MM.1S (cell line): ENCODE data around the gene GPC5.

Experiments
- EZH2 ChIP-seq: fragments of 300-600 bp; sonication (generic); optimal IDR thresholded peaks from 2 replicates; pipeline ENCODE3; 2017; ENCODE audit warnings: low read depth, mild to moderate bottlenecking, antibody characterized with exemption, low read length, mixed read lengths
- EZH2phosphoT487 ChIP-seq: fragments of 300-600 bp; sonication (generic); IDR thresholded peaks from 2 replicates; pipeline ENCODE4 v1.6.1; 2018; ENCODE audit warnings: antibody characterized with exemption, low read length
- TF ChIP-seq, protein P1 (sequence below): fragments of 300-600 bp; sonication (generic); IDR thresholded peaks from 2 replicates; pipeline ENCODE4 v1.5.1; 2016; ENCODE audit warnings: antibody characterized with exemption, low read length, mixed read lengths

DNA sequence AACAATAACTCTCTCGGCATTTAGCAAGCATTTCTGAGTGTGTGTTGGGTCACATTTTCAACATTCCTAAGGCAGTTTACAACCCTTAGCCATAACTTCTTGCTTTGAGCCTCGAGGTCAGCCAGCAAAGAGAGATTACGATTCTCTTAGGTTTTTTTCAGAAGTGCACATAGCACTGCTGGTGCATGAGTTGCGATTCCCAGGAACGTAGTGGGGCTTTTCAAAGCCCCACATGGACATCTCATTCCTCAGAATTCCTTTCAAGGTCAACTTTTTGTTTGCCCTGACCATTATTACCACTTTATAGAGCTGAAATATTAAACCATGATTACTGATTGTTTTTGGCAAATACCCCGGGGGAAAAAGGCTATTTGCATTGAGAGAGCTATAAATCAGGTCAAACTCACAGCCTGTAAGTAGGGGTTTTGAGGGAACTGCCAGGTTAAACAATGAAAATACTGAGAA lies 705.3 kb downstream of the GPC5 start:
- TF ChIP-seq EZH2 (no peak), EZH2phosphoT487 (no peak)
- TF ChIP-seq, protein P1, sequence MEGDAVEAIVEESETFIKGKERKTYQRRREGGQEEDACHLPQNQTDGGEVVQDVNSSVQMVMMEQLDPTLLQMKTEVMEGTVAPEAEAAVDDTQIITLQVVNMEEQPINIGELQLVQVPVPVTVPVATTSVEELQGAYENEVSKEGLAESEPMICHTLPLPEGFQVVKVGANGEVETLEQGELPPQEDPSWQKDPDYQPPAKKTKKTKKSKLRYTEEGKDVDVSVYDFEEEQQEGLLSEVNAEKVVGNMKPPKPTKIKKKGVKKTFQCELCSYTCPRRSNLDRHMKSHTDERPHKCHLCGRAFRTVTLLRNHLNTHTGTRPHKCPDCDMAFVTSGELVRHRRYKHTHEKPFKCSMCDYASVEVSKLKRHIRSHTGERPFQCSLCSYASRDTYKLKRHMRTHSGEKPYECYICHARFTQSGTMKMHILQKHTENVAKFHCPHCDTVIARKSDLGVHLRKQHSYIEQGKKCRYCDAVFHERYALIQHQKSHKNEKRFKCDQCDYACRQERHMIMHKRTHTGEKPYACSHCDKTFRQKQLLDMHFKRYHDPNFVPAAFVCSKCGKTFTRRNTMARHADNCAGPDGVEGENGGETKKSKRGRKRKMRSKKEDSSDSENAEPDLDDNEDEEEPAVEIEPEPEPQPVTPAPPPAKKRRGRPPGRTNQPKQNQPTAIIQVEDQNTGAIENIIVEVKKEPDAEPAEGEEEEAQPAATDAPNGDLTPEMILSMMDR: no peak
